HG03139 (cell line): Measurements from ENCODE around the gene GPBAR1.

Experiments used
- ATAC-seq: cut with Tn5 transposase; IDR thresholded peaks from one replicate; pipeline ENCODE4 v1.9.1; 2021; ENCODE audit not compliant: unreplicated experiment

Gene GPBAR1

GRCh38 chr2:218260742-218261422 is at the start of gene GPBAR1:
Gene GPBAR1, plus strand, starts transcription at chr2:218261015. Its CDS starts 1,710 bp downstream, at chr2:218262725.
- no peak for ATAC-seq

GRCh38 chr2:218214116-218214515 is 46.7 kb upstream of the GPBAR1 start:
- ATAC-seq: no peak

GRCh38 chr2:218216336-218216673 is 44.5 kb upstream of the GPBAR1 start:
- no peak for ATAC-seq

GRCh38 chr2:218216674-218217359 is 44.0 kb upstream of the GPBAR1 start, which contains the start of gene ARPC2:
Gene ARPC2, plus strand, starts transcription at chr2:218217189. Its CDS starts 282 bp downstream, at chr2:218217471.
- ATAC-seq: peak; percentile 54

- no peak for ATAC-seq
Measured at GRCh38 chr2:218217360-218218267, 43.2 kb upstream of the GPBAR1 start.

GRCh38 chr2:218218268-218219185 is 42.3 kb upstream of the GPBAR1 start:
- peak; percentile 32 for ATAC-seq

GRCh38 chr2:218219934-218220333 is 40.9 kb upstream of the GPBAR1 start:
- no peak for ATAC-seq

GRCh38 chr2:218221000-218221399 is 39.8 kb upstream of the GPBAR1 start:
- no peak for ATAC-seq

GRCh38 chr2:218223046-218223445 is 37.8 kb upstream of the GPBAR1 start:
- no peak for ATAC-seq

GRCh38 chr2:218224186-218224585 is 36.6 kb upstream of the GPBAR1 start:
- ATAC-seq: no peak

- no peak for ATAC-seq
Measured at GRCh38 chr2:218226903-218227302, 33.9 kb upstream of the GPBAR1 start.

GRCh38 chr2:218228366-218229090 is 32.3 kb upstream of the GPBAR1 start:
- ATAC-seq: no peak

GRCh38 chr2:218229239-218229638 is 31.6 kb upstream of the GPBAR1 start:
- ATAC-seq: peak; percentile 77

- no peak for ATAC-seq
Measured at GRCh38 chr2:218229851-218230250, 31.0 kb upstream of the GPBAR1 start.

- peak; percentile 79 for ATAC-seq
Measured at GRCh38 chr2:218230882-218231281, 29.9 kb upstream of the GPBAR1 start.

GRCh38 chr2:218233543-218233942 is 27.3 kb upstream of the GPBAR1 start:
- ATAC-seq: no peak

- no peak for ATAC-seq
Measured at GRCh38 chr2:218234521-218234920, 26.3 kb upstream of the GPBAR1 start.

GRCh38 chr2:218235017-218235416 is 25.8 kb upstream of the GPBAR1 start:
- no peak for ATAC-seq

GRCh38 chr2:218236829-218237228 is 24.0 kb upstream of the GPBAR1 start:
- no peak for ATAC-seq

- no peak for ATAC-seq
Measured at GRCh38 chr2:218238887-218239286, 21.9 kb upstream of the GPBAR1 start.
